ENCODE data around the gene ELOA. TPM values are rescaled to one million over a fixed set of nuclear protein-coding genes. Genes with fewer than 3 reads are reported as not detected.

ELOA gene
- total and polyA plus RNA-seq, 2 of the 13 experiments (the other 11 are each of a cell fraction or from before 2014, with no cell fraction given) = 14.2 to 28.5 TPM

- TF ChIP-seq KIAA2018 (CRISPR knock-in tag; IDR thresholded peaks at IDR 0.05; ENCODE audit: borderline replicate concordance) (no peak), ARNT (IDR thresholded peaks at IDR 0.05) (no peak), CBX5 (CRISPR knock-in tag; IDR thresholded peaks at IDR 0.05; ENCODE audit: borderline replicate concordance) (0 out of 2 replicates have a peak, but pooled peaks have one; percentile 69), ZNF556 (CRISPR knock-in tag; IDR thresholded peaks at IDR 0.05; ENCODE audit: borderline replicate concordance) (no peak), GTF3A (CRISPR knock-in tag; conservative IDR thresholded peaks at IDR 0.05) (no peak), PHF8 (CRISPR knock-in tag; IDR thresholded peaks at IDR 0.05) (no peak), ARNTL (CRISPR knock-in tag; IDR thresholded peaks at IDR 0.05) (no peak), NPAS2 (CRISPR knock-in tag; IDR thresholded peaks at IDR 0.05; ENCODE audit: borderline replicate concordance) (no peak), ZNF781 (CRISPR knock-in tag; IDR thresholded peaks at IDR 0.05; ENCODE audit: borderline replicate concordance, not compliant biosample characterization) (no peak), ZNF264 (CRISPR knock-in tag; IDR thresholded peaks at IDR 0.05) (no peak), RERE (CRISPR knock-in tag; IDR thresholded peaks at IDR 0.05; ENCODE audit: low read depth) (no peak), ZZZ3 (CRISPR knock-in tag; IDR thresholded peaks at IDR 0.05; ENCODE audit: borderline replicate concordance) (no peak), ZNF747 (CRISPR knock-in tag; IDR thresholded peaks at IDR 0.05; ENCODE audit: borderline replicate concordance) (no peak), EED (CRISPR knock-in tag; IDR thresholded peaks at IDR 0.05) (no peak), PREB (CRISPR knock-in tag; IDR thresholded peaks at IDR 0.05) (no peak)
Observed at GRCh38 chr1:23809751-23810171, 66.5 kb downstream of the ELOA start (continued).
